Esophagus muscularis mucosa (tissue), 4 donors: Measurements from ENCODE around the gene PRX. TPM values are rescaled to one million over a fixed set of nuclear protein-coding genes. Genes with fewer than 3 reads are reported as not detected.

Experiments used
- DNase-seq: peaks from one replicate; pipeline ENCODE4 v3.0.0-alpha.2; 2017; ENCODE audit errors: extremely low spot score
- H3K27ac ChIP-seq, 4 donors: fragments of 200-600 bp; sonication (generic); replicated peaks in 1 of 4; 1 replicate in 3 of 4; 2 replicates in 1 of 4; pipeline ENCODE4 v1.5.1; 2016 to 2019; ENCODE audit warnings: mild to moderate bottlenecking in 1 of 4
- H3K27me3 ChIP-seq, 4 donors: fragments of 200-600 bp; sonication (generic); one replicate each; pipeline versions ENCODE4 v1.5.1 to v1.6.0; 2016 to 2019
- H3K36me3 ChIP-seq, 4 donors: fragments of 200-600 bp; sonication (generic); one replicate each; pipeline ENCODE4 v1.5.1; 2016 to 2019
- H3K4me1 ChIP-seq, 4 donors: fragments of 200-600 bp; sonication (generic); one replicate each; pipeline ENCODE4 v1.5.1; 2016 to 2019
- H3K4me3 ChIP-seq, 4 donors: fragments of 200-600 bp; sonication (generic); 1 replicate in 2 of 4; 2 replicates in 2 of 4; pipeline ENCODE4 v1.5.1; 2016 to 2019; ENCODE audit warnings: mild to moderate bottlenecking in 4 of 4, moderate library complexity in 1 of 4
- H3K9me3 ChIP-seq, 4 donors: fragments of 200-600 bp; sonication (generic); 1 replicate in 3 of 4; 2 replicates in 1 of 4; pipeline ENCODE4 v1.5.1; 2016 to 2019
- EP300 ChIP-seq: sonication (generic); formaldehyde crosslinking; IDR thresholded peaks from one replicate; pipeline ENCODE4 v1.6.1; 2017; ENCODE audit warnings: antibody characterized with exemption
- POLR2A ChIP-seq: fragments of 450-650 bp; IDR thresholded peaks from one replicate; pipeline ENCODE4 v1.6.1; 2017; ENCODE audit warnings: antibody characterized with exemption, moderate library complexity, mild to moderate bottlenecking, low read depth
- POLR2AphosphoS5 ChIP-seq, 2 donors: sonication (generic); formaldehyde crosslinking; IDR thresholded peaks; one replicate each; pipeline ENCODE4 v1.6.1; 2017; ENCODE audit warnings: antibody characterized with exemption in 2 of 2
- WGBS: methylation state at CpG from one replicate; pipeline ENCODE4 v1.1.5; 2018; 5-methylcytosine and 5-hydroxymethylcytosine counted together
- intact Hi-C: fragments of 100-400 bp; cut with DNase I; formaldehyde crosslinking; loops from one replicate; pipeline ENCODE4 v1.15.1; 2023
- total RNA-seq, 4 donors: library from RNA; depleted of rRNA; stranded (reverse); fragments of >200 nt; gene quantifications; one replicate each; pipeline versions ENCODE4 v1.1.0 to v1.2.1, GENCODE V29; 2016
- TF ChIP-seq, protein P1 (sequence below), 3 experiments: fragments of 200-600 bp in 2 of 3; fragments of 450-650 bp in 1 of 3; sonication (generic) in 2 of 3; IDR thresholded peaks; one replicate each; pipeline ENCODE4 v1.5.1; 2017 to 2019; ENCODE audit warnings: antibody characterized with exemption in 3 of 3, mild to moderate bottlenecking in 2 of 3, moderate library complexity in 1 of 3

PRX gene
- total RNA-seq, 4 donors from 2014 or later: 5.8 to 12.4 (median 8.8) TPM

DNA sequence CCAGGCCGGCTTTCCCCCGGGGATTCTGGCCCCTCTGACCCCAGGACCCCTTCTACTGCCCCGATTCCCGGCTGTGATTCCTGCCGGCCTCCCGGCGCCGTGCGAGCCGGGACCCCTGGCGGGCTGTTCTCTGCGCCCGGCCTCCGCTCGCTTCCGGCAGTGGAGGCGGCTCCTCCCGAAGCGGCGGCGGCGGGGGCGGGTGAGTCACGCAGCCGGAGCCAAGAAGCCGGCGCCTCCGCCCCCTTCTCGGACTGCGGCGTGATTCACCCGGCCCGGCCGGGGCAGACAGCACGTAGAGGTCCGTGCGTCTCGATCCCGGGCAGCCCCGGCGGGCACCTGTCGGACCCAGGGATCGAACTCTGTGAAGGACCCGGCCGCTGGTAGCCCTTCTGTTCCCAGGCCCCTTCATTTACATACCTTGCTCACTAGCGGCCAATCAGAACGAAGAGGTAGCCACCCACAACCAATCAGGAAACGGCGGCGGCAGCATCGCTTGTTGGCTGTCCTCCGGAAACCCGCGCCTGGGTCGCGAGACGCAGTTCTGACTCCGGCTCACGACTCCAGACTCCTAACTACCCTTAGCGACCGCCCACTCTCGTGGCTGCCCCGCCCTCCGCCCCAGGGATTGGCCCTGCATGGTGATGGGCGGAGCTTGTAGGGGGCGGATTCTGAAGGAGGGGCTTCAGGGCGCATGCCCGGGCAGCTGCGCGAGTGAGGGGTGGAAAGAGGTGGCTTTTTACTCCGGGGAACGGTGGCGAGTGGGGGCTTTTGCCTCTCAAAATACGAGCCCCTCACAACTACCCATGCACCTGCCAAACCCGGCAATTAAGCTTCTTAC is 12.5 kb upstream of the PRX start, which contains the start of gene SERTAD1:
SERTAD1 (minus strand) TSS at position 543 of the 838 bp plus-strand sequence. CDS start 2,446 bp downstream, outside the sequence.
- intact Hi-C loops: no loop called here

DNA sequence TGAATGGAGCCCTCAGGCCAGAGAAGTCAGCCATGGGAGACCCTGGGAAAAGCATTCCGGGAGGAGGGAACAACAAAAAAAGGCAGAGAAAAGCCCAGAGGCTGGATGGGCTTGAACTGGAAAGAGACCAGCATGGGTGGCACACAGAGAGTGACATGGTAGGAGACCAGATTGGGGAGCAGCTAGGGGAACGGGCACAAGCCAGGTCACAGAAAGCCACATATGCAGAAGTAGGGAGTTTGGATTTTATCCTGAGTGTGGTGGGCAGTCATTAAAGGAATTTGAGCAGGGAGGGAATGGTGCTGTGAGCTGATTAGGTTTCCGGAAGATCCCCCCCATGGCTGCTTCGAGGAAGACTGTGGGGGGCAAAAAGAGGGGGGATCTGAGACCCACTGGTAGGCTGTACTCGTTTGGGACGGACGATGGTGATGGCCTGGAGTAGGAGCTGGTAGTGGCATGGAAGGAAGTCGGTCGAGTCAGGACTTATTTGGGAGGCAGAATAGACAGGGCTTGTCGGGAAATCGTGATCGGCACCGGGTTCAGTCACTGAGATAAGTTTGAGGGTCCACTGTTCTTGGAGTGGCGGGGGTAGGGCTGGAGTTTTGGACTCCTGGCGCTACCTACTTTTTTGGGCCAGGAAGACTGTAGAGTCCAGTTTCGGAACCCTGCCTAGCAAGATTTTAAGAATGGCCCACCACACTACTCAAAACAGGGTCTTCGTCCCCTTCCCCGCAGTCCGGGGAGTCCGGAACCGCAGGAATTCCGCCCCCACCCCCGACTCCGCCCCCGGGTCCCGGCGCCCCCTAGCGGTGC is 11.7 kb upstream of the PRX start:
- peak overlapping the region; percentile 99 to 100 (median 100) for H3K27ac ChIP-seq
- WGBS: 2% methylated on average over 16 of the region's 28 CpGs
- H3K27me3 ChIP-seq: no peaks in the 10 kb centered on the region
- intact Hi-C loops: no loop called here
- DNase-seq: no peak
- H3K4me3 ChIP-seq: peak overlapping the region; percentile 82 to 98 (median 92)
- peak in 1 of 2 donors; percentile 3 for TF ChIP-seq POLR2AphosphoS5 (IDR thresholded peaks at IDR 0.05)
- TF ChIP-seq, protein P1, sequence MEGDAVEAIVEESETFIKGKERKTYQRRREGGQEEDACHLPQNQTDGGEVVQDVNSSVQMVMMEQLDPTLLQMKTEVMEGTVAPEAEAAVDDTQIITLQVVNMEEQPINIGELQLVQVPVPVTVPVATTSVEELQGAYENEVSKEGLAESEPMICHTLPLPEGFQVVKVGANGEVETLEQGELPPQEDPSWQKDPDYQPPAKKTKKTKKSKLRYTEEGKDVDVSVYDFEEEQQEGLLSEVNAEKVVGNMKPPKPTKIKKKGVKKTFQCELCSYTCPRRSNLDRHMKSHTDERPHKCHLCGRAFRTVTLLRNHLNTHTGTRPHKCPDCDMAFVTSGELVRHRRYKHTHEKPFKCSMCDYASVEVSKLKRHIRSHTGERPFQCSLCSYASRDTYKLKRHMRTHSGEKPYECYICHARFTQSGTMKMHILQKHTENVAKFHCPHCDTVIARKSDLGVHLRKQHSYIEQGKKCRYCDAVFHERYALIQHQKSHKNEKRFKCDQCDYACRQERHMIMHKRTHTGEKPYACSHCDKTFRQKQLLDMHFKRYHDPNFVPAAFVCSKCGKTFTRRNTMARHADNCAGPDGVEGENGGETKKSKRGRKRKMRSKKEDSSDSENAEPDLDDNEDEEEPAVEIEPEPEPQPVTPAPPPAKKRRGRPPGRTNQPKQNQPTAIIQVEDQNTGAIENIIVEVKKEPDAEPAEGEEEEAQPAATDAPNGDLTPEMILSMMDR (IDR thresholded peaks at IDR 0.05): no peak
- H3K36me3 ChIP-seq: peaks cover 10 to 20% (median 13%) of the 10 kb centered on the region in 4 donors
- H3K4me1 ChIP-seq: peaks cover 33 to 53% (median 48%) of the 10 kb centered on the region in 4 donors
- no peaks in the 10 kb centered on the region for H3K9me3 ChIP-seq

More for the DNA sequence above, 12.5 kb upstream of the PRX start, which contains the start of gene SERTAD1:
- Histone ChIP-seq H3K27me3 (no peaks in the 10 kb centered on the region), H3K4me3 (peak within 1 kb of the TSS; percentile 82 to 98 (median 92)), H3K9me3 (no peaks in the 10 kb centered on the region), H3K27ac (peak within 1 kb of the TSS; percentile 99 to 100 (median 100)), H3K4me1 (peaks cover 33 to 47% (median 44%) of the 10 kb centered on the region in 4 donors), H3K36me3 (peaks cover 10 to 20% (median 13%) of the 10 kb centered on the region in 4 donors)
- DNase-seq: peak; percentile 100
- TF ChIP-seq POLR2A (peak; percentile 96), POLR2AphosphoS5 (IDR thresholded peaks at IDR 0.05) (peak; percentile 98 to 100), EP300 (no peak)
- TF ChIP-seq, protein P1 (IDR thresholded peaks at IDR 0.05): peak; percentile 85 to 88 (median 85)
- WGBS: 0% methylated on average over 1 of the region's 75 CpGs

DNA sequence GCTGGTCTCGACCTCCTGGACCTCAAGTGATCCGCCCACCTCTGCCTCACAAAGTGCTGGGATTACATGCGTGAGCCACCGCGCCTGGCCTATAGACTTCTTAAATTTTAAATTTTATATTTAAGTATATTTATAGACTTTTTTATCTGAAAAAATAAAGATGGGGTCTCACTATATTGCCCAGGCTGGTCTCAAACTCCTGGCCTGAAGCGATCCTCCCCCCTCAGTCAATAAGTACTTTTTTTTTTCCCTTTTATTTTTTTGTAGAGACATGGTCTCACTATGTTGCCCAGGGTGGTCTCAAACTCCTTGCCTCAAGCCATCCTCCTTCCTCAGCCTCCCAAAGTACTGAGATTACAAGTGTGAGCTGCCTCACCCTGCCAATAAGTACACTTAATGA is 10.8 kb upstream of the PRX start:
- no peaks in the 10 kb centered on the region for H3K27me3 ChIP-seq
- intact Hi-C loops: no loop called here
- H3K36me3 ChIP-seq: peaks cover 10 to 20% (median 13%) of the 10 kb centered on the region in 4 donors
- WGBS: 93% methylated on average over 6 of the region's 6 CpGs
- no peak for TF ChIP-seq POLR2A
- TF ChIP-seq, protein P1 (IDR thresholded peaks at IDR 0.05): no peak
- no peak for TF ChIP-seq POLR2AphosphoS5 (IDR thresholded peaks at IDR 0.05)
- TF ChIP-seq EP300: no peak
- peak overlapping the region; percentile 82 to 98 (median 92) for H3K4me3 ChIP-seq
- no peak for DNase-seq
- peak overlapping the region; percentile 99 to 100 (median 100) for H3K27ac ChIP-seq
- no peaks in the 10 kb centered on the region for H3K9me3 ChIP-seq
- H3K4me1 ChIP-seq: peaks cover 33 to 53% (median 48%) of the 10 kb centered on the region in 4 donors

DNA sequence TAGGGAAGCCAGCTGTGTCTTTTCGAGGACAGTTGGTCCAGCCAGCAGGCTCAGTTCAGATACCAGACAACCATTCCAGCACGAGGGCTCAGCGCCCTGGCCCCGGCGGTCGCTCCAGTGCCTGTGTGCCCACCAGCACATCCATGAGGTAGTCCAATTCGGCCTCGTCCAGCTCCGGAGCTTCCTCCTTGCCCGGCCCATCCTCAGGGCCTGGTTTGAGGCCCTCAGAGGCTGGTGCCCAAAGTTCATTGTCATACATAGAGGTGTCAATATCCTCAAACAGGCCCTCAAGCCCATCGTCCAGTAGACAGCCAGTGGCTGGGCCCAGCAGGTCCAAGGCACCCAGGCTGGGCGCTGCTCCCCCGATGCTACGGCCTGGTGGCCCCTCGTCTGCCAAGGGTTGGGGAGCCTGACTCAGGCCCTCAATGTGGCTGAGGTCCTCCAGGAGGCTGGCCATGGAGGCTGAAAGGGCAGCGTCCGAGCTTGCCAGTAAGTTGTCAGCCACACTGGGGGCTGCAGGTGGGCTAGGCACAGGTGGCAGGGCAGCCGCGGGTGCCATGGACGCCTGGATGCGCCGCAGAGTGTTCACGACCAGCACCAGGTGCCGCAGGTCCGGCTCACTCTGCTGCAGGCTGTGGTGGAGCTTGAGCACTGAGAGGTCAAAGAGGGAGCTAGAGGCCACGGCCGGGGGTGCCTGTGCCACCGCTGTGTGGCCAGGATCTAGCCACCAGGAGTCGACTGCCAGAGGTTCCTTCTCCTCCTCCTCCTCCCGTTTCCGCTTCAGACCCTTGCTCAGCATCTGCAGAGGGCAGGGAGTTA is 9.8 kb upstream of the PRX start:
- peaks cover 10 to 20% (median 13%) of the 10 kb centered on the region in 4 donors for H3K36me3 ChIP-seq
- no peak for TF ChIP-seq POLR2A
- TF ChIP-seq EP300: no peak
- TF ChIP-seq, protein P1 (IDR thresholded peaks at IDR 0.05): no peak
- no peak for TF ChIP-seq POLR2AphosphoS5 (IDR thresholded peaks at IDR 0.05)
- intact Hi-C loops: no loop called here
- DNase-seq: no peak
- H3K9me3 ChIP-seq: no peaks in the 10 kb centered on the region
- H3K4me1 ChIP-seq: peaks cover 34 to 55% (median 50%) of the 10 kb centered on the region in 4 donors
- H3K27ac ChIP-seq: peak overlapping the region; percentile 98 to 100 (median 100)
- 80% methylated on average over 14 of the region's 31 CpGs for WGBS
- no peaks in the 10 kb centered on the region for H3K27me3 ChIP-seq
- peak overlapping the region in 1 of 4 donors; percentile 94 for H3K4me3 ChIP-seq
